CD4-positive, alpha-beta T cell (primary cell): ENCODE measurements around the gene AMBN. TPM values are rescaled to one million over a fixed set of nuclear protein-coding genes. Genes with fewer than 3 reads are reported as not detected.

ENCODE experiments used
- ATAC-seq: fragments of 200-7000 bp; cut with Tn5 transposase; one replicate; pipeline ENCODE4 v1.10.0; 2022; ENCODE audit warnings: mild to moderate bottlenecking; ENCODE audit not compliant: poor library complexity
- CTCF ChIA-PET: fragments of 350-600 bp; sonication (Branson Sonifier 250); formaldehyde crosslinking; loops from one replicate; lab custom pipeline; 2021; ENCODE audit warnings: antibody characterized with exemption, inconsistent platforms; lab: Charles Lee
- POLR2A ChIA-PET: fragments of 350-600 bp; sonication (Branson Sonifier 250); formaldehyde crosslinking; loops from one replicate; lab custom pipeline; 2021; ENCODE audit warnings: antibody characterized with exemption, inconsistent platforms; lab: Charles Lee
- DNase-seq, 14 experiments: peaks; one replicate each; pipeline ENCODE4 v3.0.0-alpha.2; 2013 to 2020; ENCODE audit warnings: mixed read lengths in 2 of 14
- H3K27ac ChIP-seq, 2 donors: one replicate each; pipeline versions ENCODE4 v1.5.1 to v1.7.0; 2013; ENCODE audit warnings: low read length in 2 of 2, low read depth in 1 of 2, mild to moderate bottlenecking in 1 of 2
- H3K27me3 ChIP-seq, 2 experiments: 1 replicate in 1 of 2; 2 replicates in 1 of 2; pipeline versions ENCODE4 v1.6.1 to v1.7.0; 2013; ENCODE audit warnings: low read length in 2 of 2, control low read depth in 1 of 2, mild to moderate bottlenecking in 1 of 2, moderate library complexity in 1 of 2; ENCODE audit not compliant: insufficient read depth in 2 of 2, control insufficient read depth in 1 of 2
- H3K36me3 ChIP-seq: one replicate; pipeline ENCODE4 v1.6.1; 2013; ENCODE audit warnings: low read length, control low read depth; ENCODE audit not compliant: insufficient read depth
- H3K4me1 ChIP-seq: one replicate; pipeline ENCODE4 v1.6.1; 2013; ENCODE audit warnings: low read length, control low read depth; ENCODE audit not compliant: insufficient read depth
- H3K4me3 ChIP-seq: one replicate; pipeline ENCODE4 v1.5.1; 2013; ENCODE audit warnings: mild to moderate bottlenecking, low read length, moderate library complexity
- H3K9me3 ChIP-seq, 2 experiments: 1 replicate in 1 of 2; 2 replicates in 1 of 2; pipeline versions ENCODE4 v1.6.1 to v1.7.0; 2013; ENCODE audit warnings: low read length in 2 of 2, mild to moderate bottlenecking in 2 of 2, control low read depth in 1 of 2, moderate library complexity in 1 of 2; ENCODE audit not compliant: control insufficient read depth in 1 of 2, insufficient read depth in 1 of 2
- H3K27ac Mint-ChIP-seq: one replicate; pipeline ENCODE4 v1.8.0; 2020; ENCODE audit warnings: mixed read lengths
- H3K27me3 Mint-ChIP-seq: one replicate; pipeline ENCODE4 v1.8.0; 2021; ENCODE audit warnings: mixed read lengths
- H3K36me3 Mint-ChIP-seq: one replicate; pipeline ENCODE4 v1.8.0; 2021; ENCODE audit warnings: low read depth, mixed read lengths
- H3K4me1 Mint-ChIP-seq: one replicate; pipeline ENCODE4 v1.8.0; 2021; ENCODE audit warnings: low read depth, mixed read lengths
- H3K4me3 Mint-ChIP-seq: one replicate; pipeline ENCODE4 v1.8.0; 2020; ENCODE audit warnings: mild to moderate bottlenecking, mixed read lengths
- H3K9me3 Mint-ChIP-seq: one replicate; pipeline ENCODE4 v1.8.0; 2020; ENCODE audit warnings: mixed read lengths
- intact Hi-C, 2 experiments: fragments of 100-400 bp; cut with DNase I in 1 of 2; cut with micrococcal nuclease in 1 of 2; formaldehyde crosslinking; loops; one replicate each; pipeline versions ENCODE4 v1.15.1 to v1.9.0; 2023 to 2025; cut with DNase I, micrococcal nuclease
- total RNA-seq, 174 experiments: library from RNA in 2 of 174; stranded (reverse) in 2 of 174; gene quantifications; one replicate each; pipeline ENCODE4 v1.2.3 and lab custom pipeline; 2021 to 2026
- TF ChIP-seq, protein P1 (sequence below): fragments of 200-600 bp; IDR thresholded peaks from one replicate; pipeline ENCODE4 v1.8.0; 2022; ENCODE audit warnings: antibody characterized with exemption, mild to moderate bottlenecking

The AMBN gene
- total RNA-seq, 2 experiments from 2014 or later, result not detected

GRCh38 chr4:70619288-70619687, 27.2 kb downstream of the AMBN start:
- Histone ChIP-seq H3K4me1 (no peaks in the 10 kb centered on the region), H3K4me3 (no peak overlapping the region), H3K27ac (no peak overlapping the region), H3K9me3 (no peaks in the 10 kb centered on the region), H3K36me3 (no peaks in the 10 kb centered on the region), H3K27me3 (no peaks in the 10 kb centered on the region)
- H3K9me3 Mint-ChIP-seq, result peaks cover 4% of the 10 kb centered on the region
- H3K4me3 Mint-ChIP-seq, result no peak overlapping the region
- TF ChIP-seq, protein P1, sequence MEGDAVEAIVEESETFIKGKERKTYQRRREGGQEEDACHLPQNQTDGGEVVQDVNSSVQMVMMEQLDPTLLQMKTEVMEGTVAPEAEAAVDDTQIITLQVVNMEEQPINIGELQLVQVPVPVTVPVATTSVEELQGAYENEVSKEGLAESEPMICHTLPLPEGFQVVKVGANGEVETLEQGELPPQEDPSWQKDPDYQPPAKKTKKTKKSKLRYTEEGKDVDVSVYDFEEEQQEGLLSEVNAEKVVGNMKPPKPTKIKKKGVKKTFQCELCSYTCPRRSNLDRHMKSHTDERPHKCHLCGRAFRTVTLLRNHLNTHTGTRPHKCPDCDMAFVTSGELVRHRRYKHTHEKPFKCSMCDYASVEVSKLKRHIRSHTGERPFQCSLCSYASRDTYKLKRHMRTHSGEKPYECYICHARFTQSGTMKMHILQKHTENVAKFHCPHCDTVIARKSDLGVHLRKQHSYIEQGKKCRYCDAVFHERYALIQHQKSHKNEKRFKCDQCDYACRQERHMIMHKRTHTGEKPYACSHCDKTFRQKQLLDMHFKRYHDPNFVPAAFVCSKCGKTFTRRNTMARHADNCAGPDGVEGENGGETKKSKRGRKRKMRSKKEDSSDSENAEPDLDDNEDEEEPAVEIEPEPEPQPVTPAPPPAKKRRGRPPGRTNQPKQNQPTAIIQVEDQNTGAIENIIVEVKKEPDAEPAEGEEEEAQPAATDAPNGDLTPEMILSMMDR, result no peak
- H3K36me3 Mint-ChIP-seq, result no peaks in the 10 kb centered on the region
- peaks cover under 1% of the 10 kb centered on the region for H3K4me1 Mint-ChIP-seq
- H3K27me3 Mint-ChIP-seq, result no peaks in the 10 kb centered on the region
- no peak overlapping the region for H3K27ac Mint-ChIP-seq
- intact Hi-C loops, result no loop called here
- ATAC-seq (peak; percentile 46), DNase-seq (peak in 1 of 14 experiments; percentile 25)
- ChIA-PET CTCF (no interaction called here), POLR2A (no interaction called here)

DNA sequence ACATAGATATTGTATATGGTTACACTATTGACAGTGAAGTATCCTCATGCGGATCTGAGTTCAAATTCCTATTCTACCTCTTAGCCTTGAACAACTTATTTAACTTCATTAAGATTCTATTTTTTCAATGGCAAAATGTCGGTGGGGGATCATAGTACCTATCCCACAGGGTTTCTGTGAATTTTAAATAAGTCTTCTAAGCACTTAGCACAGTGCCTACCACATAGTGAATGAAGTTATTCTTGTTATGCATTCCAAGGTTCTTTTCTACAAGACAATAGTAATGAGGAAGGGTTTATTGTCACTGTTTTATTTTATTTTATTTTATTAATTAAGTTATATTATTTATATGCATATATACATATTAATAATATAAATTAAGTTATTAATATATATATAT, 27.7 kb downstream of the AMBN start:
- H3K4me3 ChIP-seq, result no peak overlapping the region
- no peaks in the 10 kb centered on the region for H3K36me3 ChIP-seq
- ATAC-seq, result peak; percentile 51
- no peaks in the 10 kb centered on the region for H3K27me3 ChIP-seq
- Mint-ChIP-seq H3K4me1 (no peaks in the 10 kb centered on the region), H3K4me3 (no peak overlapping the region), H3K9me3 (peaks cover 4% of the 10 kb centered on the region), H3K27me3 (no peaks in the 10 kb centered on the region), H3K36me3 (no peaks in the 10 kb centered on the region), H3K27ac (no peak overlapping the region)
- peak in 1 of 14 experiments; percentile 11 for DNase-seq
- ChIA-PET POLR2A (no interaction called here), CTCF (no interaction called here)
- no peak overlapping the region for H3K27ac ChIP-seq
- TF ChIP-seq, protein P1, result no peak
- H3K9me3 ChIP-seq, result no peaks in the 10 kb centered on the region
- no peaks in the 10 kb centered on the region for H3K4me1 ChIP-seq
- intact Hi-C loops, result no loop called here

- CTCF ChIA-PET, result no interaction called here
- H3K27me3 Mint-ChIP-seq, result no peaks in the 10 kb centered on the region
- Histone ChIP-seq H3K9me3 (no peaks in the 10 kb centered on the region), H3K4me3 (no peak overlapping the region), H3K4me1 (no peaks in the 10 kb centered on the region), H3K27ac (no peak overlapping the region), H3K36me3 (no peaks in the 10 kb centered on the region), H3K27me3 (no peaks in the 10 kb centered on the region)
- no peaks in the 10 kb centered on the region for H3K4me1 Mint-ChIP-seq
- H3K9me3 Mint-ChIP-seq, result peaks cover 4% of the 10 kb centered on the region
- no peak overlapping the region for H3K4me3 Mint-ChIP-seq
- TF ChIP-seq, protein P1, result no peak
- H3K36me3 Mint-ChIP-seq, result no peaks in the 10 kb centered on the region
- ATAC-seq (peak; percentile 48), DNase-seq (peak in 1 of 14 experiments; percentile 28)
- intact Hi-C loops, result no loop called here
- POLR2A ChIA-PET, result no interaction called here
- H3K27ac Mint-ChIP-seq, result no peak overlapping the region
Measured at GRCh38 chr4:70623323-70623722, 31.3 kb downstream of the AMBN start.
